Ishikawa (cell line): Measurements from ENCODE around the gene ASB9.

Experiments
- CEBPB ChIP-seq: IDR thresholded peaks from 2 replicates; pipeline ENCODE4 v1.6.1; 2012
- EP300 ChIP-seq: IDR thresholded peaks from 2 replicates; pipeline ENCODE4 v1.6.1; 2012; ENCODE audit warnings: borderline replicate concordance
- REST ChIP-seq: IDR thresholded peaks from 2 replicates; pipeline ENCODE4 v1.6.1; 2012; ENCODE audit warnings: low read depth, mild to moderate bottlenecking

DNA sequence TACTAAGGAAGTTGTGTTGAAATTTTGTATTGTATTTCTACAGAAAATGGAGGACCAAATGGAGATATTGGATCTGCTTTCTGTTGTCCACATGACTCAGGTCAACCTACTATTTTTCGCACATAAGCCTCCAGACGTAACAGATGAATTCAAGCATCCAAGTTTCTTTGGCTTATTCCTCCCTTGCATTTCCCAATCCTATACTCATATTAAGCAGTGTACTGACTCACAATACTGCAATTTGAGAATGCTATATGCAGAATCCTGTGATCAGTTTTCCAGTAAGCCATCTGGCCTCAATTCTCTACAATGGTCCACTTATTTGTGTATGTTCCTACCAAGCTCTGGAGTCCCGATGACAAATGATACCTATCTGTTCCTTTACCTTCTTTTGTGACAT is 75.7 kb downstream of the ASB9 start:
- no peak for TF ChIP-seq EP300
- no peak for TF ChIP-seq REST
- TF ChIP-seq CEBPB, result no peak
